IPS-15b (cell line): ENCODE measurements around the gene CLDN7.
A peak's percentile ranks its signal among the peaks of the same experiment; 100 is the strongest.

Source experiments
- H3K27me3 ChIP-seq: one replicate; pipeline ENCODE4 v1.6.1; 2013; ENCODE audit warnings: low read length; ENCODE audit not compliant: control insufficient read depth, insufficient read depth
- H3K36me3 ChIP-seq: one replicate; pipeline ENCODE4 v1.6.1; 2013; ENCODE audit warnings: low read length; ENCODE audit not compliant: control insufficient read depth, insufficient read depth
- H3K4me1 ChIP-seq: one replicate; pipeline ENCODE4 v1.6.1; 2013; ENCODE audit warnings: mild to moderate bottlenecking, low read length; ENCODE audit not compliant: control insufficient read depth, insufficient read depth
- H3K4me3 ChIP-seq: one replicate; pipeline ENCODE4 v1.5.1; 2013; ENCODE audit warnings: low read depth, low read length
- H3K9ac ChIP-seq: one replicate; pipeline ENCODE4 v1.6.1; 2013; ENCODE audit warnings: low read depth, mild to moderate bottlenecking, low read length
- H3K9me3 ChIP-seq: one replicate; pipeline ENCODE4 v1.6.1; 2013; ENCODE audit warnings: mild to moderate bottlenecking, low read length; ENCODE audit not compliant: control insufficient read depth, insufficient read depth

Gene CLDN7

DNA sequence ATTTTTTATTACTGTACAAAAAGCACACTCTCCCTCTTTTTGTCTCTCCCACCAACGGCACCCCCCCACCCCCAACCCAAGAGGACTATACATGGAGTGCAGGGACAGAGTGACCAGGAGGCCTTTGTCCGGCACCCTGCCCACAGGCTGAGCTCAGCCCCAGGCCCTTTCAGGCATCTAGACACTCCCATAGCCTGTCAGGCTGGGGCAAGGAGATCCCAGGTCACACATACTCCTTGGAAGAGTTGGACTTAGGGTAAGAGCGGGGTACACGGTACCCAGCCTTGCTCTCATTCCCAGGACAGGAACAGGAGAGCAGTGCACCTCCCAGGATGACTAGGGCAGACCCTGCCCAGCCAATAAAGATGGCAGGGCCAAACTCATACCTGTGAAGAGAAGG lies 2.1 kb downstream of the CLDN7 start:
- Histone ChIP-seq H3K9me3 (no peaks in the 10 kb centered on the region), H3K36me3 (peaks cover 22% of the 10 kb centered on the region), H3K27me3 (no peaks in the 10 kb centered on the region), H3K4me1 (peaks cover 10% of the 10 kb centered on the region), H3K9ac (peak overlapping the region; percentile 94), H3K4me3 (peak overlapping the region; percentile 98)

DNA sequence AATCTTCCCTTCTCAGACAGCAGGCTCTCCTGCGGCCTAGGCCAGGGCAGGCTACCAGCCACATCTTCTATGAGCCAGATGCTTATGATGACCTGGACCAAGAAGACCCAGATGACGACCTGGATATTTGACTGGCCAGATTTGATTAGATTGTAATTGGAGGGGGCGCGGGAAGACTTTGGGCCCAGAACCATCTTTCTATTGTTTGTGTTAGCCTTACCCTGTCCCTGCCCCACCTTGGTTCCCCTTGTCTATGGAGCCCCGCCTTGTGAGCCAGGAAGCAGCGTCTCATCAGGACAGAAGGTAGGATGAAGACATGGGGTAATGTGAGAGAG lies 2.8 kb downstream of the CLDN7 start:
- Histone ChIP-seq H3K4me3 (no peak overlapping the region), H3K9me3 (no peaks in the 10 kb centered on the region), H3K4me1 (peaks cover 9% of the 10 kb centered on the region), H3K27me3 (no peaks in the 10 kb centered on the region), H3K9ac (no peak overlapping the region), H3K36me3 (peaks cover 24% of the 10 kb centered on the region)

DNA sequence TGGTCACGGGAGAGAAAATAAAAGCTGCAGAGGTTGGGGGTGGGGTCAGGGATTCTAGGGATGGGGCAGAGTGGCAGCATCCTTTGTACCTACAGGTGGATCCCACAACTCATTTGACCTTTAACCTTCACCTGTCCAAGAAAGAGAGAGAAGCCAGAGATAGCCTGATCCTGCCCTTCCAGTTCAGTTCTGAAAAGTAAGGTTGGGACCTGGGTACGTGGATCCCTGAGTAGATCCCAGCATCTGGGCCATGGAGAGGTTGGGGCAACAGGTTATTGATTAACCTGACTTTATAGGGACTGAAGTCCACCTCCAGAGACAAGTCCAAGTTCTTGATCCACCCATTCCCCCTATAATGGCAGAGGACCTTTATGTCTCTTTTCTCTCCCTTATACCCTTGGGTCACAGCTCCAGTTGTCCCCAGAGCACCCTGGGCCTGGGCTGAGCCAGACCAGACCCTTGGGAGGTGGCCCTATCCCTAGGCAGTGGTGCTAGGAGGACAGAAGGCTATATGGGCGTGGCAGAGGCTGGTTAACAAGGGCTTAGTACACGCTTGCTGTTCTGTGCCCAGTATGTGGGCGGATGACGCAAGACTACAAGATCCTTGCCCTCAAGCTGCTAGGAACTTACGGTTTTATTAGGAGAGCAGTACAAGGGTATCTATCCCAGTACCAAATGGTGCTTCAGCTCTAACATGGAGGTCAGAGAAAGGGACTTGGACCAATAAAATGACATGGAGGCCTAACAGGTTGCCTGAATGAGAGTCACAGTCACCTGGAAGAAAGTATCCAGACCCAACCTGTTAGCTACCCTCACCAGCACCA lies 3.3 kb downstream of the CLDN7 start:
- Histone ChIP-seq H3K9me3 (no peaks in the 10 kb centered on the region), H3K9ac (no peak overlapping the region), H3K4me1 (peaks cover 4% of the 10 kb centered on the region), H3K27me3 (no peaks in the 10 kb centered on the region), H3K4me3 (no peak overlapping the region), H3K36me3 (peaks cover 24% of the 10 kb centered on the region)

- Histone ChIP-seq H3K9me3 (no peaks in the 10 kb centered on the region), H3K4me1 (peaks cover 7% of the 10 kb centered on the region), H3K4me3 (no peak overlapping the region), H3K9ac (no peak overlapping the region), H3K27me3 (no peaks in the 10 kb centered on the region), H3K36me3 (peaks cover 24% of the 10 kb centered on the region)
Measured at GRCh38 chr17:7256766-7257456, 5.4 kb downstream of the CLDN7 start.

- peaks cover 7% of the 10 kb centered on the region for H3K4me1 ChIP-seq
- no peak overlapping the region for H3K9ac ChIP-seq
- H3K27me3 ChIP-seq = no peaks in the 10 kb centered on the region
- H3K36me3 ChIP-seq = peaks cover 17% of the 10 kb centered on the region
- no peaks in the 10 kb centered on the region for H3K9me3 ChIP-seq
- H3K4me3 ChIP-seq = no peak overlapping the region
Measured at GRCh38 chr17:7254511-7254910, 7.8 kb downstream of the CLDN7 start.

DNA sequence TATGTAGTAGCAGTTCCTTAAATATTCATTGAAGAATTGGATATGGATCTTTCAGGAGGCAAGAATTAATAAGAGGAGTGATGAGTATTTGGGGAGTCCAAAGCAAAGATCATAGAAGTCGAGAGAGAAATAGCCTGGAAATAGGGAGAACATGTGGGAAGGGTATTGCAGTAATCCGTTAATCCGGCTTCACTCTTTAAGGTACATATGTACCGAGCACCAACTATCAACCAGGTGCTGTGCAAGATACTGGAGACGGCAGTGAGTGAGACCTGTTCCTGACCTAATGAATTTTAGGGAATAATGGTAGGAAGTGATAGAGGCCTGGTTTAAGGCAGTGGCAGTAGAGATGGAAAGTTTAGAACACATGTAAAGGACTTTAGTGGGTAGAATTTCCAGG lies 9.2 kb downstream of the CLDN7 start:
- Histone ChIP-seq H3K4me3 (peak overlapping the region; percentile 92), H3K9ac (peak overlapping the region; percentile 90), H3K27me3 (no peaks in the 10 kb centered on the region), H3K36me3 (peaks cover 8% of the 10 kb centered on the region), H3K4me1 (peaks cover 7% of the 10 kb centered on the region), H3K9me3 (no peaks in the 10 kb centered on the region)

DNA sequence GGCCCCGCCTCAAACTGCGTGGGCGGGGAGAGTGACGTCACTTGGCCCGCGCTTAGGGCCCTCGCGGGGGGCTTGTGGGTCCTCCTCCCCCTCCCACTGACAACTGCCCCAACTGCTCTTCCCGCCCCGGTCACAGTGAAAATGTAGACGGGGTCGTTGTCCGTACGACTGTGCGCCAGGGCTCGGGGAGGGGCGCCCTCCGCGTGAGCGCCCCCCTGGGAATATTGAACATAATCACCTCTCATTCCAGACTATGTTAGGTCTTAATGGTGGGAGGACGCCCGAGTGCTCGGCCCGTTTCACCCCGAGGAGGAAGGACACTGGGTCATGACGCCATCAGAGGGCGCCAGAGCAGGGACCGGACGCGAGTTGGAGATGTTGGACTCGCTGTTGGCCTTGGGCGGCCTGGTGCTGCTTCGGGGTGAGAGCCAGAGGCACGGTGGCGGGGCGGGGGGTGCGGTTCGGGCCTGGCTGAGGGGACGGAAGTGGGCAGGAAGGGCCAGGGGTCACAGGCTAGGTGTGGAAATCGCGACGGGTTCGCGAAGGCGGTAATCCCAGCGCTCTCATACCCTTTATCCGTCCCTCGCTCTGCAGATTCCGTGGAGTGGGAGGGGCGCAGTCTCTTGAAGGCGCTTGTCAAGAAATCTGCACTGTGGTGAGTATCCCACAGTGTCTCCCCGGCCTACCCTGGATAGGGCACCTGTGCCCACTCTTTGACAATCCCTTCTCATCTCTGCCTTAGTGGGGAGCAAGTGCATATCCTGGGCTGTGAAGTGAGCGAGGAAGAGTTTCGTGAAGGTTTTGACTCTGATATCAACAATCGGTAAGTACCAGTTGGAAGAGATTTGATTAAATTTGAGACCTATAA lies 9.9 kb downstream of the CLDN7 start, which contains the start of gene ELP5:
Gene ELP5 (plus strand): TSS at position 40 of the 868 bp plus-strand sequence. CDS start 336 bp downstream, at position 376.
- Histone ChIP-seq H3K9ac (peak within 1 kb of the TSS; percentile 90), H3K4me3 (peak within 1 kb of the TSS; percentile 92), H3K4me1 (peaks cover 7% of the 10 kb centered on the region), H3K36me3 (peaks cover 5% of the 10 kb centered on the region), H3K9me3 (no peaks in the 10 kb centered on the region), H3K27me3 (no peaks in the 10 kb centered on the region)

- Histone ChIP-seq H3K36me3 (peaks cover 3% of the 10 kb centered on the region), H3K4me1 (peaks cover 7% of the 10 kb centered on the region), H3K4me3 (peak within 1 kb of the TSS; percentile 92)
Measured at GRCh38 chr17:7251661-7252175, 10.6 kb downstream of the CLDN7 start, which contains the start of gene CTDNEP1. TSS of gene CTDNEP1 (minus strand) at chr17:7251734. CDS start at chr17:7251296, 438 bp downstream.

DNA sequence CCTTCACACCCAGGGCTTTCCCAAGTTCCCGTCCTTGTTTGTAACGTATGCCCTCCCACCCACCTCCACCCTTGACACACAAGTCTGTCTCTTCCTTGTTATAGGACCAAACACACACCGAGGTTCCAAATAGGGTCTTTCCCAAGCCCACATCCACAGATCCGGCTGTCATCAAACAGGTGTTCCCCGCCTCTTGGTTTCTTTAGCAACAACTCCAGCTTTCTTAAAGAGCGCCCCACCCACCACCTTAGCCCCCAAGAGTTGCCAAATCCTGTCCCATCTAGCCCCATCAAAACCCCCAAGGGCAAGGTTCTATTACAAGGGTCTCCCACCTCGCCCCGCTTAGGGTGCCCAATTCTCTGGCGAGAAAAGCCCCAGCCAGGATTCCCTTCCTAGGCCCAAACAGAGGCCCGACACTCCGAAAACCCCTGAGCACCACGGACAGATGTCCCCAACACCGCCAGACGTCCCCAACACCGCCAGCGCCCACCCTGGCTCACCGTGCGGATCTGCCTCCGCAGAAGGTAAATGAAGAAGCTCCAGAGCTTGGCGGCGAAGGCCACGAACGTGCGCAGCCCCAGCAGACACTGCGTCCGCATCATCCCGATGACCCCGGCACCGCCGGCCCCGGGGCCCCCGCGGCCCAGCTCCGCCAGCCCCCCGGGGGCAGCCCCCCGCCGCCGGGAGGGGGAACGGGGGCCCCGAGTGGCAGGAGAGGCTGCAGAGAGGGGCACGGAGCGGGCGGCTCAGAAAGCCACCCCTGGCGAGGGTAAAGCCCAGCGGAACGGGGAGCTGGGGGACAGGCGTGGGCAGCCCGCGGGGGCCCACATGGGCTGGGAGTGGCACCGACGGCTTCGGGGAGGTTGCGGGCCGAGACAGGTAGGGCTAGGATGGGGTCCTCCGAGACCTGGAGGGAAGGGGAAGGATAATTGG lies 11.3 kb downstream of the CLDN7 start:
- H3K36me3 ChIP-seq = peaks cover 5% of the 10 kb centered on the region
- no peaks in the 10 kb centered on the region for H3K9me3 ChIP-seq
- no peaks in the 10 kb centered on the region for H3K27me3 ChIP-seq
- peaks cover 7% of the 10 kb centered on the region for H3K4me1 ChIP-seq
- peak overlapping the region; percentile 67 for H3K9ac ChIP-seq
- H3K4me3 ChIP-seq = peak overlapping the region; percentile 92

More at GRCh38 chr17:7251661-7252175, 10.6 kb downstream of the CLDN7 start, which contains the start of gene CTDNEP1:
- H3K9me3 ChIP-seq = no peaks in the 10 kb centered on the region
- peak within 1 kb of the TSS; percentile 90 for H3K9ac ChIP-seq
- H3K27me3 ChIP-seq = no peaks in the 10 kb centered on the region

DNA sequence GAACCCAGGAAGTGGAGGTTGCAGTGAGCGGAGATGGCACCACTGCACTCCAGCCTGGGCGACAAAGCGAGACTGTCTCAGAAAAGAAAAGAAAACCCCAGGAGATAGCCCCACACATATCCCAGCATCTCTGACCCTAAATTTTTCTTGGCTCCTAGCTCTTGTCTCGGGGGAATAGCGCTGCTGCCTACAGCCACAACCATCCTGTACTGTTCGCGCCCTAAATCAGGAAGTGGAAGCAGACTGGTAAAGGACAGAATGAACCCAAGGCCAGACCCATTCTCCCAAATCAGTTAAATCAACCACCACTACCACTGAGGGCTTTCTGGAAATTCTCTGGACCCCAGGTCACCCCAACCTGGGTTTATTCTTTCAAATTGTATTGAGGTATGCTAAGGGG lies 12.4 kb downstream of the CLDN7 start:
- Histone ChIP-seq H3K9ac (peak overlapping the region; percentile 67), H3K4me3 (peak overlapping the region; percentile 92), H3K36me3 (peaks cover 5% of the 10 kb centered on the region), H3K27me3 (no peaks in the 10 kb centered on the region), H3K9me3 (no peaks in the 10 kb centered on the region), H3K4me1 (peaks cover 7% of the 10 kb centered on the region)
